NCI-H2081 (cell line): ENCODE data around the gene METAP2.

Experiments
- DNase-seq, 2 experiments: peaks; one replicate each; lab custom pipeline; 2025; lab: John Stamatoyannopoulos, UW

METAP2 gene

GRCh38 chr12:95513599-95513998 is 39.6 kb downstream of the METAP2 start:
- DNase-seq: no peak

DNA sequence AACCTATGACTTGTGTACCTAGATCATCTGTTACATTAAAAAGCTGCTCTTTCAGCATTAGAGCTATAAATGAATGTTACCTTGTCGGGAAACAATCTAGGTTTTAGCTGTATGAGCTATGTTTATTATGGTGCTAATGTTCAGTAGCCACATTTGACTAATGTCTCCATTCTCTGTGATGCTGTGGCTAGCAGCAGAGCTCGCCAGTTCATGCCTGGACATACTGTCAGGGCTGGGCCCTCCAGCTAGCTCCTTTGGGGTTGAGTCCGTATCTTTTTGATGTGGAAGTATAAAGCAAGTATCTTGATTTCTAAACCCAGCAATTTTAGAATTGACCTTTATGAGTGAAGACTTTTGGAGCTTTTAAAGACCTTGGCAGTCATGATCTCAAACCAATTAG is 41.2 kb downstream of the METAP2 start:
- DNase-seq: no peak

DNA sequence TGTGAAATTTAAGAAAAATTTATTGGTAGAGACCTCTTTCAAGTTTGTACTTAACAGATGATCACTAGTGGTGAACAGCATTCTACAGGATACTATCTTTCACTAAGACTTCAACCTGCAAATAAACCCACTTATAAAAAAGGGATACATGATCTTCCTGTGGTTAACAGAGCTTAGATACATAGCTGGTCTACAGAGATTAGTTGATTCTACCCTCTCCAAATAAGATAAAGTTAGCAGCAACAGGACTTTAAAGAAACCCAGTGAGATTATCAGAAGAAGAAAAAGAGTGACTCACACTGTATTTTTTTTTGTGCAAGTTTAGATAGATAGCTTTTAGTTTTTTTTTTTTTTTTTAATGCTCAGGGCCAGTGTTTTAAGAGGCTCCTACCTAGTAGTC is 42.8 kb downstream of the METAP2 start:
- no peak for DNase-seq

GRCh38 chr12:95517246-95517645 is 43.3 kb downstream of the METAP2 start:
- no peak for DNase-seq

DNA sequence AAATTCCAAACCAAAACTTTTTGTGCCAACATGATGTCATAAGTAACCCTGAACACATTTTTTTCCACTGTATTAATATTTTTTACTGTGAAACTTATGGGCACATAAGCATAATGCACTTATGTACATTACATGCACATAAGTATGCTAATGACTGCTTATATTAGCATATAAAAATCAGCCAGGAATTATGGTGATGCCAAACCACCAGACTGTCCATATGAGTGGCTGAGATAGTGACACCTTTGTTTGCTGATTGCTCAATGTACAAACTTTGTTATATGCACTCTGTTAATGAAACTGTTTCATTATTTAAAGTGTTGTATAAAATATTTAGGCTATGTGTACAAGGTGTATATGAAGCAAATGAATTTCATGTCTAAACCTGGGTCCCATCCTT is 45.0 kb downstream of the METAP2 start:
- no peak for DNase-seq

GRCh38 chr12:95520816-95521215 is 46.9 kb downstream of the METAP2 start:
- DNase-seq: no peak

DNA sequence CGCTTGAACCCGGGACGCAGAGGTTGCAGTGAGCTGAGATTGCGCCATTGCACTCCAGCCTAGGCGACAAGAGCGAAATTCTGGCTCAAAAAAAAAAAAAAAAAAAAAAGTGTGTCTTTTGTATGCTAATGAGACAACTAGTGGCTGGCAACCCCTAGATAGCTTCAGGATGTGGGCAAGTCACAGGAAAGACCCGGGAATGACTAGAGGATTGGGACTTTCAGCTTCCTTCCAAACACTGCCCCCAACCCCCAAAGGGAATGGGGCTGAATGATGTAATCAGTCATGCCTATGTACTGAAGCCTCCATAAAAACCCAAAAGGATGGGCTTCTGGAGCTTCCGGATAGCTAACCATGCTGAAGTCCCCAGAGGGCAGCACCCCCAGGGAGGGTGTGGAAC is 48.7 kb downstream of the METAP2 start:
- no peak for DNase-seq

- DNase-seq: no peak
Measured at GRCh38 chr12:95528431-95528830, 54.5 kb downstream of the METAP2 start.

- peak in 1 of 2 experiments; percentile 1 for DNase-seq
Measured at GRCh38 chr12:95529693-95530225, 55.8 kb downstream of the METAP2 start.

DNA sequence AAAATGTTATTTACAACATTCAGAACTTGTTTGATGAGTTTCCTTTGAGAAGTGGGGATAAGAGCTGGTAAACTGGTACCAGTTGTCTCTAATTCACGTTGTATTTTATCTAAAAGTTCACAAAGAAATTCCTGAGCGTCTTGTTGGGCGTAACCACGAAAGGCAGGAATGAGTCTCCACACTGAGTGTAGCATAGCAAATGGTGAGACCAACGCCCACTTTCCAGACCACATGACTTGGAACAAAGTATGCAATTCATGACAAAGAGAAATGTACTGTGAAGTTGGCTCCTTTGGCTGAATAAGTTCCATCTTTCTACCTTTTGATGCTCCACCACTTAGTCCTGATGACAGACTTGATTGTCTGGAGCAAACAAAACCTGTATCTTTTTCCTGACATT is 58.9 kb downstream of the METAP2 start:
- no peak for DNase-seq

GRCh38 chr12:95533985-95534384 is 60.0 kb downstream of the METAP2 start:
- no peak for DNase-seq

- DNase-seq: no peak
Measured at GRCh38 chr12:95538006-95538405, 64.1 kb downstream of the METAP2 start.

DNA sequence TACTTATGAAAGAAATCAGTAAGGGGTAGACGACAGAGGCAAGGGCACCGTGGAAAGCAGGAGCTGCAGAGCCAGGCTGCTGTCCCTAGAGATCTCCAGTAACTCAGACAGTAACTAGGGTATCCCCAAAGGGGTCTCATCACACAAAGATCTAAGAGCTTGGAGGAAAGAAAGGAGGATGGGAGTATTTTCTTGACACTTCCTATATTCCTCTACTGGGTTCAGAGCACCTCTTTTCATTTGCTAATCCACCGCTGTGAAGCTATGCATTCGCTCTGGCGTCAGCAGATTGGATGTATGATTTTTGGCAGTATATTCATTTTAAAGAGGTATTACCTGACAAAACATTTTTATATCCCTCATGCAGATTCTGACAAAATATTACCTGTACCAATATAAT is 64.7 kb downstream of the METAP2 start:
- no peak for DNase-seq

DNA sequence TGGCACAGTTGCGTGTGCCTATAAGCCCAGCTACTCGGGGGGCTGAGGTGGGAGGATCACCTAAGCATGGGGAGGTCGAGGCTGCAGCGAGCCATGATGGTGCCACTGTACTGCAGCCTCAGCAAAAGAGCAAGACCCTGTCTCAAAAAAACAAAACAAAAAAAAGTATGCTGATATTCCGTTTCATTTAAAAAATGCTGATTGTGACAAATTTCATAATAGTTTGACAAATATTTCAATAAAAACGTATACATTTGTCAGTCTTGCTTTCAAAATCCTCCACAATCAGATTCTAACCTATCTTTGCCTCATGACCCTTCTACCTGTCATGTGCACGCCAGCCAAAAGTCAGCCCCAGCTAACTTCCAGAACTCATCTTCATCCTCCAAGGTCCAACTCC is 67.5 kb downstream of the METAP2 start:
- DNase-seq: no peak

GRCh38 chr12:95543305-95543704 is 69.4 kb downstream of the METAP2 start:
- no peak for DNase-seq

- no peak for DNase-seq
Measured at GRCh38 chr12:95544756-95545155, 70.8 kb downstream of the METAP2 start.

- DNase-seq: no peak
Measured at GRCh38 chr12:95545303-95545702, 71.4 kb downstream of the METAP2 start.

- peak; percentile 76 to 91 for DNase-seq
Measured at GRCh38 chr12:95545731-95546490, 72.0 kb downstream of the METAP2 start.

- no peak for DNase-seq
Measured at GRCh38 chr12:95546491-95546813, 72.5 kb downstream of the METAP2 start.

DNA sequence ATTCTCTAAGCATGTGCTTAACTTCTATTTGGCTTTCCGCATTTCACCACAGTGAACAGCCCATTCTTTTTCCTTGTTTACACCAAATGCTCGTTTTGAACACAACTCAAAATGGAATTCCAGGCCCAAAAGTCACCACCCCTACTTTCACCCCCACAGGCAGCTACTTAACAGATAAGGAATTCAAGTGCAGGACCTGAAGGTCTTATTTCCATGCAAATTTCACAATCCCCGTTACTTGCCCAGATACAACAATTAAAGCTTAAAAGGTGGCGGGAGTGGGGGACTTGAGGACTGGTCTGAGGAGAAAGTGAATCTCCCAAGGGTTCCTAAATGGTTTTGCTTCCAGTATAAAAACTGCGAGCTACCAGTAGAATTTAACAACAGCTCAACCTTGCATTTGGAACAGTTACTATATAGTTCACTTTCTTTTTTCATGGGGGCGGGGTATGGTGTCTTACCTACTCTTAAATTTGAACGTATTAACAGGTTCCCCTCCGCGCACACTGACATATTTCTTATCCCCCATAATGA is 73.6 kb downstream of the METAP2 start:
- no peak for DNase-seq

DNA sequence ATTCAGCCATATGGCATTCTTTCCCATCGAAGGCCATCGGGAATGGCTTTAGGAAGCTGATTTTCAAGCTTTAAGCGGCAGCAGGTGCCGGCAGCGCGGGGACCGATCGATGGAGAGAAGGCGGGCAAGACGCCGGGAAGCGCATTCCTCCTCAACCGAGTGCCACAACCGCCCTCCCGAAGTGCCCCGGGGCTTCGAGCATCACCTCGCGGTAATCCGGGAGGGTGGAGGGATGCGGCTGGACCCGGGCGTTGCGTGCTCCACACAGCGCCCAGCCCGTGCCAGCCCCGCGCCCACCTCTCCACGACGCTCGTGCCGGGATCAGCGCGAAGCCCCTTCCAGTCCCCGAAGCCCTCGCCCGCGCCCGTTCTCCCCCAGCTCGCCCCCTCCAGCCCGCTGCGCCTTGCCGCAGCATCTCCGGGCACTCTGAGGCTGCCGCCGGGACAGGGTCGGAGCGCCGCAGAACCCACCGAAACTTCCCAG is 74.1 kb downstream of the METAP2 start:
- DNase-seq: peak in 1 of 2 experiments; percentile 6

DNA sequence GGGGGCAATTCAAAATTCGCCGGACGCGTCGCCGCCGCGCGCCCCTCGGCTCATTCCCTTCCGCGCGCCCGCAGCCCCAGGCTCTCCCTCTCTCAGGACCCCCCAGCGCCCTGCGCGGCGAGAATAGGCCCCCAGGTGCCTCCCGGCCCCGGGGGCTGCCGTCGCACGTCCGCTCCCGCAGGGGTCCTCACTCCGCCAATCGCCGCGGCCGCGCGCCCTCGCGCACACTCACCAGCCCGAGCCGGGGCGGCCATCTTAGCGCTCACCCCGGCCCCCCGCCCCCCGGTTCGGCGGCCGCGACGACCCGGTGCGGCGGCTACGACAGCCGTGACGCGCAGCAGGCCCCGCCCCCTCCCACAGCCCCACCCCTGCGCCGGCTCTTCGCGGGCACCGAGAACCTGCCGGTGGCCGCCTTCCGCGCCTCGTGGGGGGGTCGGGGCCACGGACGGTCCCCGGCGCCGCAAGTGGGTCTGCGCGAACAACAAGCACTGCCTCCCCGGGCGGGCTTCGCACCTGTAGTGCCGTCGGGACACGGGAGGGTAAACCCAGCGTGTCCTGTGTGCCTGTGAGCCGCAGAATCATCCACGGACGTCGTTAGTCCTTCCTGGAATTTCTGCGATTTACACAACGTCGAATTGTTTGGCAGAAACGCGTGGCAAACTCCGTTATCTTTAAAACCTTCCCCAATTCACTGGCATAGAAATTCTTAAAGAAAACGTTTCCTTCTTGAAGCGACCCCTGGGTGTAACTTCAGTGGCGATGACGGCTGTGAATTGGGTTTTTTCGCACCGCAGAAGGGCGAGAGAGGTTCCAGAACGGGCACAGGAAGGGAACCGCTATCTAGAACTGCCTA is 74.8 kb downstream of the METAP2 start:
- DNase-seq: peak; percentile 36 to 46
